DMS53 treated with DMSO at 0.1 percent for 48 hours (cell line): ENCODE measurements around the gene GNB1L.

Source experiments
- DNase-seq: peaks from one replicate; lab custom pipeline; 2025; ENCODE audit not compliant: unreplicated experiment; lab: John Stamatoyannopoulos, UW

GNB1L gene

GRCh38 chr22:19811811-19812771 lies 42.6 kb downstream of the GNB1L start:
- no peak for DNase-seq

GRCh38 chr22:19811211-19811621 lies 43.5 kb downstream of the GNB1L start:
- DNase-seq, result no peak

- DNase-seq, result no peak
Measured at GRCh38 chr22:19810381-19811201, 44.1 kb downstream of the GNB1L start.

GRCh38 chr22:19809741-19810140 lies 44.9 kb downstream of the GNB1L start:
- no peak for DNase-seq

- DNase-seq, result no peak
Measured at GRCh38 chr22:19808873-19809478, 45.7 kb downstream of the GNB1L start.

- no peak for DNase-seq
Measured at GRCh38 chr22:19807914-19808872, 46.5 kb downstream of the GNB1L start.

- no peak for DNase-seq
Measured at GRCh38 chr22:19807161-19807913, 47.3 kb downstream of the GNB1L start.

- no peak for DNase-seq
Measured at GRCh38 chr22:19806213-19807160, 48.2 kb downstream of the GNB1L start.

- no peak for DNase-seq
Measured at GRCh38 chr22:19805821-19806212, 48.9 kb downstream of the GNB1L start.

GRCh38 chr22:19803736-19804267 lies 50.9 kb downstream of the GNB1L start:
- DNase-seq, result no peak

- no peak for DNase-seq
Measured at GRCh38 chr22:19802894-19803735, 51.6 kb downstream of the GNB1L start.

GRCh38 chr22:19802001-19802893 lies 52.4 kb downstream of the GNB1L start:
- DNase-seq, result no peak

GRCh38 chr22:19801340-19802000 lies 53.2 kb downstream of the GNB1L start:
- no peak for DNase-seq

- no peak for DNase-seq
Measured at GRCh38 chr22:19800761-19801244, 53.9 kb downstream of the GNB1L start.

- no peak for DNase-seq
Measured at GRCh38 chr22:19800306-19800705, 54.4 kb downstream of the GNB1L start.
